GDM1 (cell line): Measurements from ENCODE around the gene DHX16.
"Not testable (repeated sequence)": the region's sequence is repeated elsewhere in the genome, so short reads cannot be mapped to it uniquely, and the experiment has no call there.

Experiments used
- DNase-seq: peaks from one replicate; lab custom pipeline; 2025; lab: John Stamatoyannopoulos, UW

DHX16 gene

DNA sequence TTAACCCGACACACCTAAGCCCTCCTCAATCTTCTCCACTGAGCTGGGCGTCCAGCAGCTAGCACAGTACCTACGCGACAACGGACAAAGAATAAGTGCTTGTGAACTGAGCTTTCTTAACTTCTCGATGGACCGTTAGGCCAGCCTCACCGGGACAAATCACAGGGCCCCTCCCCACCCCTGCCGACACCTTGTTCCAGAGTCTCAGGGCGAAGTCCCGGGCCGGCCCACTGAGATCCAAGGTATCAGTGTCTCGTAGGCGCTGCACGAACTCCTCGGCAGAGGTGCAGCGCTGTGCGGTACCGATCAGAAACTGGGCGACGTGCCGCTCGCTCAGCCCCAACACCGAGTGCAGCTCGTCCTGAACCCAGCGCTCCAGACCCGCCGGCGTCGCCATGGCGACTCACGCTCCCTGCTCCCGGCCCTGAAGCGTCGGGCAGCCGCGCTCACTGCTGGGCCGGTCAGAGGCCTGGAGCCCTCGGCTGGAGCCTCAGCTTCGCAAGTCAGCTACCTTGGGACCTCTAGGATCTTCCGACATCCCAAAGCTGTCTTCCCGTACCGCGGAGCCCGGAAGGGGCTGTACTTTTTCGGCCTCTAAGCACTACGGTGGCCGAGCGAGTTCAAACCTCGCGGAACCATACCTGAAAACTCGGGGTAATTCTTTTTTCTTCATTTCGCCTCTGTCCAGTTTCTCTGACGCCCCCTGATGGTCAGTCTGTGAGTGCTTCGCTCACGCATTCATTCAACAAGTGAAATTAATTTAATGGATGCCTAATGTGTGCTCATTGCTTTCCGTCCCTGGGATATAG lies at the start of gene DHX16:
Gene DHX16 (minus strand): TSS at position 562 of the 809 bp plus-strand sequence. CDS start 165 bp downstream, at position 397.
- peak; percentile 88 for DNase-seq

DNA sequence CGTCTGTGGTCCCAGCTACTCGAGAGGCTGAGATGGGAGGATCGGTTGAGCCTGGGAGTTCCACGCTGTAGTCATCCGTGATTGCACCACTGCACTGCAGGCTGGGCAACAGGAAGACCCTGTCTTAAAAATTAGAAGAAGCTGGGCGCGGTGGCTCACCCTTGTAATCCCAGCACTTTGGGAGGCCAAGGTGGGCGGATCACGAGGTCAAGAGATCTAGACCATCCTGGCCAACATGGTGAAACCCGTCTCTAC lies 49.1 kb upstream of the DHX16 start:
- not testable (repeated sequence) for DNase-seq

DNA sequence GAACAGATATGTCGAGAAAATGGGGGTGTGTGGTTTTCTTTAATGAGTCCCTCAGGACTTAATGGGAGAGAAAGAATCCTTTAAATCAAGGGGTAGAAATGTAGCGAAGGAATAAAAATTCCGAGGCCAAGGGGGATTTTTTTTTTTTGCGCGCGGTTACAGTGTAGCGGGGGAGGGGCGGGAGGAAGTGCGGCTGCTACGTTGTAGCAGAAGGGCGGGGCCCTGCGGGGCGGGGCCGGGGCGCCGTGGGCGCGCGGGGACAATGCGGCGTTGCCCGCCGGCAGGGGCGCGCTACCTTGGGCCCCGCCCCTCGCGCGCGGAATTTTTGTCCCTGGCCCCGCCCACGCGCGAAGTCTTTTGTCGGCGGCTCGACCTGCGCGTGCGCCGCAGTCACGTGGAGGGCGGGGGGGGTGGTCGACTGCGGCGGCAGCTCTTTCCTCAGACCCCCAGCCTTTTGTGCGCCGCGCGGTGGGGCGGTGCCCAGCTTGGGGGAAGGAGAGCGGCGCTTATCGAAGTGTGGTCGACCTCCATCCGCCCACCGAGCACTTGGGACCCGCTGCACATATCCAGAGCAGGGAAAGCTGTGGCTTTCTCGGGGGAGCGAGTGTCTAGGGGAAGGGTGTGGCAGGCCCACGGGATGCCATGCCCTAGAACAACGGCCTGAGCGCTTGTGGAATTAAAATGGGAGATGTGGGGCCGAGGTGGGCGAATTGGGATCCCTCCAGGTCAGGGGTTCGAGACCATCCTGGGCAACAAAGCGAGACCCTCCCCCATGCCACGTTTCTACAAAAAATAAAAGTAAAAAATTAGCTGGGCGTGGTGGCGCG lies 48.6 kb upstream of the DHX16 start:
- peak; percentile 92 for DNase-seq

DNA sequence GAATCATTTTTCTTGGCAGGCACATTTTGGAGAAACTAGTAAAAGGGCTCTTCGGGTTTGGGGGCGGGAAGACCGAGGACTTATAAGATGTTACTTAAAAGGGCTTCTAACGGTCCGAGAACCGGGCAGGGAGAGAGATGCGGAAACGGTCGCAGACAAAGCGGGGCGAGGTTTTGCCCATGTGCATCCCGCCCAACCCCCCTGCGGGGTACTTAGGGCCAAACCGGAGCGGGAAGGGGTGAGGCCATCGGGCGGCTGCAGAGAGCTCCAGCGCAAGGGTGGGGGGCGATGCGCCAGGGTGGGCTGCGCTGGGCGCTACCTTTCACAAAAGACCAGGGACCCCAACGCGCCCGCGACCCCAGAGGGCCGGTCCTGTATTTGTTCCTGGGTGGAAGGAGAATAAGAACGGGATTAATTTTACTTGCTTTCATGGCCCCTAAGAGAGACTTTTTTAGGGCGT lies 48.0 kb upstream of the DHX16 start:
- DNase-seq, result peak; percentile 23

DNA sequence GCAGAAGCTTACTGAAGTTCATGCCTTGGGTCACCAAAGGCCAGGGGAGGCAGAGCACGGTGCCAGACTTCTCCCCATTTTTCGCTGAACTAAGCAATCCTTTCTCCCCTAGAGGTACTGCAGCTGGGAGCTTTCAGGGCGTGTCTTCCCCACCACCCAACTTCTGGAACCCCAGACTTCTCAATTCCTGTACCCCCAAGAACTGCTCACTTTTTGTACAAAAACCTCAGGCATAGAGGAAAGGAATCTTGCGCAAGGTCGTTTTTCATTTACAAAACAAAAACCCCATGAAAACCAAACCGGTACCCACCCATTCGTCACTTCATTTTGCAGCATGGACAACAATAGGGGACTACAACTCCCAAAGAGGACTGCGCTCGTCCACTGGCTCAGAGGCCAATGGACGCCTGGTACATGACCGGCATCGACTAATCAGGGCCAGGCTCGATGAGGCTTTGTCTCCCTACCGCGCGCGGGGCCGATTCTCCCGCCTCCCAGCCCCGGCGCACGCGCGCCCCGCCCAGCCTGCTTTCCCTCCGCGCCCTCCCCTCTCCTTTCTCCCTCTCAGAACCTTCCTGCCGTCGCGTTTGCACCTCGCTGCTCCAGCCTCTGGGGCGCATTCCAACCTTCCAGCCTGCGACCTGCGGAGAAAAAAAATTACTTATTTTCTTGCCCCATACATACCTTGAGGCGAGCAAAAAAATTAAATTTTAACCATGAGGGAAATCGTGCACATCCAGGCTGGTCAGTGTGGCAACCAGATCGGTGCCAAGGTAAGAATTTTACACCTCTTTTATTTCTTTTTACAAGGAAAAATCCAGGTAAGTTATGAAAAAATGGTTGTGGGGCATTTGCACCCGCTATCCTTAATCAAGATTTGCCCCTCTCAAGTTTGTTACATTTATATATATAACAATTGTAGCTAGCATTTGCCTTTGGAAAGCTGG lies 47.3 kb upstream of the DHX16 start, which contains the start of gene TUBB:
Gene TUBB (plus strand): TSS at position 562 of the 947 bp plus-strand sequence. CDS start 155 bp downstream, at position 717.
- peak; percentile 97 for DNase-seq

DNA sequence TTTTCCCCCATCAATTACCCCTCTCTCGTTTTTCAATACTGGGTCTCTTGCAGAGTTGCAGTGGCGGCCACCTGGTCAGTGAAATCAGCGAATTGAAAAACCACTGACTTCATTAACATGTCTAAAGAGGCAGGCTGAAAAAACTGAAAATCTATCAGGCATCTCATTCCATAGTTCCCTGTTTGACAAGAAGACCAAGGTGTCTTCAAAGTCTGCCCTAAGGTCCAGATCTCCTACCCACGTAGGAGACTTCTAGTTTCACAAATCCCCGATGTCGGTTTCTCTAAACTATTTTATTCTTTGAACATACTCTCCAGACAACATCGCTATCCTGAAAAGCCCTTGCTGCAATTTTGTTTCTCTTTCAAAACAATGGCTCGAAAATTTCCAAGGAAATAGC lies 46.5 kb upstream of the DHX16 start:
- no peak for DNase-seq

DNA sequence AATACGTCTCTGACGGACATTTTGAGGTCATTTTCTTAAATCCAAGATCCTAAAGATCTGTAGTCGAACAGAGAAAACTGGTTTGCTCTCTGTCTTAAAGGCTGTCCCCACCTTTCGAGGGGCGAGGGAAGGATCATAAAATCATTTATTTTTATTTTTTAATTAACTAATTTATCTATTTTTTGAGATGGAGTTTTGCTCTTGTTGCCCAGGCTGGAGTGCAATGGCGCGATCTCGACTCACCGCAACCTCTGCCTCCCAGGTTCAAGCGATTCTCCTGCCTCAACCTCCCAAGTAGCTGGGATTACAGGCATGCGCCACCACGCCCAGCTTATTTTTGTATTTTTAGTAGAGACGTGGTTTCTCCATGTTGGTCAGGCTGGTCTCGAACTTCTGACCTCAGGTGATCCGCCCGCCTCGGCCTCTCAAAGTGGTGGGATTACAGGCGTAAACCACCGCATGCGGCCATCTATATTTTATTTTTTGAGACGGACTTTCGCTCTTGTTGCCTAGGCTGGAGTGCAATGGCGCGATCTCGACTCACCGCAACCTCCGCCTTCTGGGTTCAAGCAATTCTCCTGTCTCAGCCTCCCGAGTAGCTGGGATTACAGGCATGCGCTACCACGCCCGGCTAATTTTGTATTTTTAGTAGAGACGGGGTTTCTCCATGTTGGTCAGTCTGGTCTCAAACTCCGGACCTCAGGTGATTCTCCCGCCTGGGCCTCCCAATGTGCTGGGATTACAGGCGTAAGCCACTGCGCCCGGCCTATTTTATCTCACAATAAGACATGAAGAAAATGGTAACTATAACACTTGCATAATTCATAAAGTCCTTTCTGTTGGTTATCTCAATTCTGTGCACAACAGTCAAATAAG lies 45.3 kb upstream of the DHX16 start:
- not testable (repeated sequence) for DNase-seq

- DNase-seq, result peak; percentile 100
These were observed 44.5 kb upstream of the DHX16 start, which contains the start of gene MDC1 for GRCh38 chr6:30717129-30717844. MDC1 (minus strand) TSS chr6:30717281; CDS start chr6:30715175, 2,106 bp downstream.

- no peak for DNase-seq
These were observed 44.0 kb upstream of the DHX16 start for GRCh38 chr6:30716879-30717128.

GRCh38 chr6:30714263-30714662 lies 41.5 kb upstream of the DHX16 start:
- no peak for DNase-seq

GRCh38 chr6:30712441-30712945 lies 39.7 kb upstream of the DHX16 start:
- no peak for DNase-seq

DNA sequence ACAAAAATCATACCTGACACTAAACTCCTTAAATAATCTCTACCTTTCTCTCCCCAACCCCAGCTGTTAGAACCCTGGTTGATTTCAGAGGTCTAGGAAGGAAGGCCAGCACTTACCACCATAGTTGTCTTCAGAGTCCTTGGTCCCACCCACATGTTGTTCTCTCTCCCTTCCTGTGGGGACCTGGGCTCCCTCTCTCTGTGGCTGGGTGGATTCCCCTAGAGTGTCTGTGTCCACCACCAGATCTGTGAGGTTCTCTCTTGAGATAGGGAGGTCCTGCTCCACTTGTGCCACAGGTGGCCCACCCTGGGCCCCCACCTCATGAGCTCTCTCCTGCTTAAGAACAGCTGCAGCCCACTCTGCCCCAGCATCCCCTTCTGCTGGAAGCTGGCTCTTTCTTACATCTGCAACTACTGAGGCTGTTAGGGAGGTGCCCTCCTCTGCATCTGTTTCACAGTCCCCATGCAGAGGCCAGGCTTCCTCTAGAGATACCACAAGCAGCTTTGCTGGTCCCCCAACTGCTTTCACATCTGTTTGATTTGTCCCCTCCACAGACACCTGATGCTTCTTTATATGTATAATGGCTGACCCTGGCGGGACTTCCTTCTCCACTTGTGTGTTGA lies 39.1 kb upstream of the DHX16 start:
- DNase-seq, result no peak

DNA sequence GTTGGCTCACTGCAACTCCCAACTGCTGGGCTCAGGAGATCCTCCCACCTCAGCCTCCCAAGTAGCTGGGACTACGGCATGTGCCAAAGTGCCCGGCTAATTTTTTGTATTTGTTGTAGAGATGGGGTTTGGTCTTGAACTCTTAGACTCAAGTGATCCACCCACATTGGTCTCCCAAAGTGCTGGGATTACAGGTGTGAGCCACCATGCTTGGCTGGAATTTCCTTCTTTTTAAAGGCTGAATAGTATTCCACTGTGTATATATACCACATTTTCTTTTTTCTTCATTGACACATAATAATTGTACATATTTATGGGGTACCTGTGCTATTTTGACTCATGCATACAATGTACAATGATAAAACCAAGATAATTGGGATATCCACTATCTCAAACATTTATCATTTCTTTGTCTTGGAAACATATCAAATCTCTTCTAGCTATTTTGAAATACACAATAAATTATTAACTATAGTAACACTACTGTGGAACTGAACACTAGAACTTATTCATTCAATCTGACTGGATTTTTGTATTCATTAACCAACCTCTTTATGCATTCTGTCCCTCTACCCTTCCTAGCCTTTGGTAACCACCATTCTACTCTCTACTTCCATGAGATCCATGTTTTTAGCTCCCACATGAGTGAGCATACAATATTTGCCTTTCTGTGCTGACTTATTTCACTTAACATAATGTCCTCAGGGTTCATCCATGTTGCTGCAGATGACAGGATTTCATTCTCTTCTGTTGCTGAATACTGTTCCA lies 36.5 kb upstream of the DHX16 start:
- DNase-seq, result no peak

DNA sequence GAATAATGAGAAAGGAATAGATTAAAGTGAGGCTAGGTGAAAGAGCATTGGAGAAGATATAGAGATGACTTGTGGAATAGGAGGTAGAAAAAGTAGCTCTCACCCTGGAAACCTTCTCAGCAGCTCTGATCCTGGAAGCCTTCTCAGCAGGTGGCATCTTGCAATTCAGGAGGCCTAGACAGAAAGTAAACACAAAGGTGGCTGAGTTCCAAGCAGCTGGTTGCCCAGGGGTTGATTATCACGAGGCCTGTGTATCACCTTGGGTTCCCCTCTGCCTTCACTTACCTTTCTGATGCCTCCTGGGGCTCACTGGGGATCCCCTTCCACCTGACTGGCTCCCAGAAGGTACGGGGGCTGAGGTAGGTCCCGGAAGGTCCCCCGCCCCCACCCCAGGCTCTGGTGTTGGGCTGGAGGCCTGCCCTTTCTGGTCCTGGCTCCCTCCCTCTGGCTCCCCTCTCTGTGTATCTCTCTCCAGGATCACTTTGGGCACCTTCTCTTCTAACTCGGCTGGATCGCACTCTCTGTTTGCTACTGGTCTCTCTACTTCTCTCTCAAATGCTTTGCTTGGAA lies 34.6 kb upstream of the DHX16 start:
- DNase-seq, result no peak

- no peak for DNase-seq
These were observed 32.8 kb upstream of the DHX16 start for GRCh38 chr6:30705620-30706019.

- no peak for DNase-seq
These were observed 31.0 kb upstream of the DHX16 start for GRCh38 chr6:30703821-30704220.

DNA sequence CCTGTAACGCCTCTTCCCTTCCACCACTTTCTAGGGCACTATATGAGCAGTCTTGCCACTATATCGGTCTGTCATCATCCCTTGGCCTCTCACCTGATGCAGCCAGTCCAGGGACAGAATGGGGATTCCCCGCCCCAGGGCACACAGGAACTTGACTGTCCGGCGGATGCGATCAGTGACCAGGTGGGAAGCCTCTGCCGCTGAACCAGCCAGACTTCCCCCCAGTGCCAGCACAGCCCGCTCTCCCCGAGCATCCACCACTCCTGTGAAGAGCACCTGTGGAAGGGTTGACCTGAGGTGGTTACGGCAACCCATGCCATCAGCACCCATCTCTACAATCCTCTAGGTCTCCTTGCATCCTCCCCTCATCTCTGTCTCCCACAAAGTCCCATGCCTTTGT lies 30.2 kb upstream of the DHX16 start:
- DNase-seq, result no peak

- DNase-seq, result no peak
These were observed 27.5 kb upstream of the DHX16 start for GRCh38 chr6:30700340-30700739.

DNA sequence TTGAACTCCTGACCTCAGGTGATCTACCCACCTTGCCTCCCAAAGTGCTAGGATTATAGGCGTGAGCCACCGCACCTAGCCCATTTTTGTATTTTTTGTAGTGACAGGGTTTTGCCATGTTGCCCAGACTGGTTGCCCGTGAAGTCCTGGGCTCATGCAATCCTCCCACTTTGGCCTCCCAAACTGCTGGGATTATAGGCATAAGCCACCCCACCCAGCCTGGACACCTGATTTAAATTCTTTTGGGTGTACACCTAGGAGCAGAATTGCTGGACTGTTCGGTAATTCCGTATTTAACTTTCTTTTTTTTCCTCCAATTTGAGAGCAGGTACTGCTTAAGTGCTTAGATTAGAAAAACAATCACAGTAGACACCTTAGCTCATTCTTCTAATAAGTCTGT lies 23.6 kb upstream of the DHX16 start:
- no peak for DNase-seq
